Pancreas (tissue), 10 donors: ENCODE data around the gene ZNF296. TPM values are rescaled to one million over a fixed set of nuclear protein-coding genes. Genes with fewer than 3 reads are reported as not detected.

Source experiments
- ATAC-seq, 4 donors: fragments of 200-7000 bp; cut with Tn5 transposase; one replicate each; pipeline versions ENCODE4 v1.8.0 to v1.9.1; 2020; ENCODE audit warnings: mild to moderate bottlenecking in 4 of 4, moderate library complexity in 4 of 4
- DNase-seq, 6 donors: peaks; one replicate each; pipeline ENCODE4 v3.0.0-alpha.2; 2020
- FAIRE-seq: peaks from 2 replicates; lab custom pipeline; 2012; peaks lifted over from hg19 to GRCh38; lab: Jason Lieb, UNC
- H3K27ac ChIP-seq, 4 donors: fragments of 200-600 bp; sonication (generic); 1 replicate in 3 of 4; 2 replicates in 1 of 4; pipeline versions ENCODE4 v1.5.0 to v1.8.0; 2020
- H3K27me3 ChIP-seq, 4 donors: fragments of 200-600 bp; one replicate each; pipeline ENCODE4 v1.8.0; 2021
- H3K36me3 ChIP-seq, 3 donors: fragments of 200-600 bp; sonication (generic) in 1 of 3; one replicate each; pipeline versions ENCODE4 v1.5.0 to v1.8.0; 2020 to 2021
- H3K4me1 ChIP-seq, 3 donors: fragments of 200-600 bp; one replicate each; pipeline ENCODE4 v1.8.0; 2021
- H3K4me3 ChIP-seq, 4 donors: fragments of 200-600 bp; sonication (generic) in 2 of 4; one replicate each; pipeline versions ENCODE4 v1.5.0 to v1.8.0; 2020 to 2021
- H3K9me3 ChIP-seq, 4 donors: fragments of 200-600 bp; one replicate each; pipeline ENCODE4 v1.8.0; 2021
- whole genome bisulfite sequencing, 2 donors: extraction: QIAGEN DNeasy Blood & Tissue Kit; methylation state at CpG; one replicate each; pipeline ENCODE4 v1.1.7; 2013; 5-methylcytosine and 5-hydroxymethylcytosine counted together
- intact Hi-C, 3 donors: fragments of 100-400 bp; cut with DNase I; formaldehyde crosslinking; loops; one replicate each; pipeline versions ENCODE4 v1.11.1 to v1.14.2; 2022
- polyA plus RNA-seq, 2 donors: library from polyadenylated mRNA; stranded (reverse); fragments of 200-250 nt; gene quantifications; one replicate each; pipeline ENCODE4 v1.2.3, GENCODE V29; 2013
- total RNA-seq, 6 donors: library from RNA; stranded (reverse); fragmentation: NEBNext Ultra II Directional in 4 of 6; extraction: Animal tissue kit (Norgen Biotek cat#: 25700) in 4 of 6; gene quantifications; one replicate each; pipeline versions ENCODE4 v1.2.1 to v1.2.4, GENCODE V29; 2021 to 2023
- TF ChIP-seq, protein P1 (sequence below), 4 donors: fragments of 200-600 bp; sonication (generic) in 3 of 4; IDR thresholded peaks; one replicate each; pipeline versions ENCODE4 v1.5.0 to v1.8.0; 2021; ENCODE audit warnings: antibody characterized with exemption in 4 of 4
- donor health status: healthy with polysubstance abuse.
- donor health status: DM: no; HTN: no; CAD: no; lungs with moderate emphysema.
- donor health status: DM: no; HTN: no; CAD: no.
- donor health status: control.
- donor health status: control.
- donor health status: Bipolar disorder and iron deficiency.
- donor health status: DM: yes; HTN: yes; CAD: no.
- donor health status: DM: no; HTN: no; CAD: no.
- donor health status: DM: no; HTN: no; CAD: no.
- donor health status: DM: yes; HTN: yes; CAD: no.

Gene ZNF296
- total and polyA plus RNA-seq, 8 donors = 0.15 to 2.1 (median 0.47) TPM

DNA sequence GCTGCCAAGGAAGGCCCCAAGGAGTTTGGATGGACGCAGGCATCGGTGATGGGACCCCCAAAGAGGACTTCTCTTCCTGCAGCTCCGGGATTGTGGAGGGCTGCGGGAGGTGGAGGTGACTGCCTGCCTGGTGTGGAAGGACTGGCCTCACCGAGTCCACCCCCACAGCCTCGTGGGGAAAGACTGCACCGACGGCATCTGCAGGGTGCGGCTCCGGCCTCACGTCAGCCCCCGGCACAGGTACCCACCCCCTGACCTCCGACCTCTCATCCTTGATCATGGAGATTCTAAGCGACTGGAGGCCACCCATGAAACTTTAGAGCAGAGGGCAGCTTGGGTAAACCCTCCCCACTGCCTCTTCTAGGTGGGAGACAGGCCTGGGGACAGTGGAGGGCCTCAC, 54.3 kb downstream of the ZNF296 start:
- Histone ChIP-seq H3K27ac (no peak overlapping the region), H3K9me3 (no peaks in the 10 kb centered on the region), H3K4me1 (no peaks in the 10 kb centered on the region), H3K36me3 (no peaks in the 10 kb centered on the region), H3K4me3 (no peak overlapping the region), H3K27me3 (no peaks in the 10 kb centered on the region)
- no peak for FAIRE-seq
- intact Hi-C loops = no loop called here
- TF ChIP-seq, protein P1, sequence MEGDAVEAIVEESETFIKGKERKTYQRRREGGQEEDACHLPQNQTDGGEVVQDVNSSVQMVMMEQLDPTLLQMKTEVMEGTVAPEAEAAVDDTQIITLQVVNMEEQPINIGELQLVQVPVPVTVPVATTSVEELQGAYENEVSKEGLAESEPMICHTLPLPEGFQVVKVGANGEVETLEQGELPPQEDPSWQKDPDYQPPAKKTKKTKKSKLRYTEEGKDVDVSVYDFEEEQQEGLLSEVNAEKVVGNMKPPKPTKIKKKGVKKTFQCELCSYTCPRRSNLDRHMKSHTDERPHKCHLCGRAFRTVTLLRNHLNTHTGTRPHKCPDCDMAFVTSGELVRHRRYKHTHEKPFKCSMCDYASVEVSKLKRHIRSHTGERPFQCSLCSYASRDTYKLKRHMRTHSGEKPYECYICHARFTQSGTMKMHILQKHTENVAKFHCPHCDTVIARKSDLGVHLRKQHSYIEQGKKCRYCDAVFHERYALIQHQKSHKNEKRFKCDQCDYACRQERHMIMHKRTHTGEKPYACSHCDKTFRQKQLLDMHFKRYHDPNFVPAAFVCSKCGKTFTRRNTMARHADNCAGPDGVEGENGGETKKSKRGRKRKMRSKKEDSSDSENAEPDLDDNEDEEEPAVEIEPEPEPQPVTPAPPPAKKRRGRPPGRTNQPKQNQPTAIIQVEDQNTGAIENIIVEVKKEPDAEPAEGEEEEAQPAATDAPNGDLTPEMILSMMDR (IDR thresholded peaks at IDR 0.05) = no peak
- ATAC-seq = no peak
- no peak for DNase-seq
- 86 to 87% methylated on average over 14 of the region's 14 CpGs for WGBS, 2 donors

Other genes starting within 250 kb of the ZNF296 start
- gene NECTIN2, start 230.2 kb downstream of the ZNF296 start, total RNA-seq = 100 to 1,000 TPM in 1 of 6 donors, 10 to 100 TPM in 5; 26.7 to 101 (median 40.2) TPM
- gene NECTIN2, start 230.2 kb downstream of the ZNF296 start, polyA plus RNA-seq = 100 to 1,000 TPM in 1 of 2 donors, 10 to 100 TPM in 1; 93.6 to 101 TPM
- gene TOMM40, start 185.2 kb downstream of the ZNF296 start, total RNA-seq = 10 to 100 TPM; 12.8 to 28.8 (median 17.4) TPM
- gene TOMM40, start 185.2 kb downstream of the ZNF296 start, polyA plus RNA-seq = 10 to 100 TPM; 17.4 to 18.3 TPM
- 100 to 1,000 TPM in 1 of 6 donors, 10 to 100 TPM in 3, 1 to 10 TPM in 2; 3.1 to 379 (median 16.5) TPM for gene APOE, start 170.7 kb downstream of the ZNF296 start, total RNA-seq
- gene APOE, start 170.7 kb downstream of the ZNF296 start, polyA plus RNA-seq = 10 to 100 TPM; 14.8 to 45.1 TPM
- 100 to 1,000 TPM in 1 of 6 donors, 10 to 100 TPM in 1, 1 to 10 TPM in 4; 1.1 to 213 (median 5.7) TPM for gene APOC1, start 161.9 kb downstream of the ZNF296 start, total RNA-seq
- 1 to 10 TPM; 5.0 to 7.6 TPM for gene APOC1, start 161.9 kb downstream of the ZNF296 start, polyA plus RNA-seq
- under 1 TPM in 1 of 6 donors, not detected in 5; 0.47 TPM for gene APOC4, start 134.2 kb downstream of the ZNF296 start, total RNA-seq
- gene APOC4, start 134.2 kb downstream of the ZNF296 start, polyA plus RNA-seq = not detected
- gene APOC2, start 130.4 kb downstream of the ZNF296 start, total RNA-seq = 10 to 100 TPM in 1 of 6 donors, 1 to 10 TPM in 1, under 1 TPM in 2, not detected in 2; 0.49 to 22.1 (median 3.8) TPM
- 1 to 10 TPM in 1 of 2 donors, under 1 TPM in 1; 0.54 to 2.2 TPM for gene APOC2, start 130.4 kb downstream of the ZNF296 start, polyA plus RNA-seq
- 10 to 100 TPM; 56.4 to 73.6 (median 63.8) TPM for gene CLPTM1, start 121.1 kb downstream of the ZNF296 start, total RNA-seq
- 10 to 100 TPM; 74.5 to 81.9 TPM for gene CLPTM1, start 121.1 kb downstream of the ZNF296 start, polyA plus RNA-seq
- 10 to 100 TPM in 4 of 6 donors, 1 to 10 TPM in 2; 8.3 to 21.7 (median 13.4) TPM for gene RELB, start 75.0 kb downstream of the ZNF296 start, total RNA-seq
- gene RELB, start 75.0 kb downstream of the ZNF296 start, polyA plus RNA-seq = 10 to 100 TPM; 25.1 to 33.5 TPM
- 10 to 100 TPM; 34.8 to 55.0 (median 47.7) TPM for gene CLASRP, start 37.4 kb downstream of the ZNF296 start, total RNA-seq
- 100 to 1,000 TPM; 213 to 244 TPM for gene CLASRP, start 37.4 kb downstream of the ZNF296 start, polyA plus RNA-seq
- gene GEMIN7, start 2.8 kb upstream of the ZNF296 start, total RNA-seq = 10 to 100 TPM in 1 of 6 donors, 1 to 10 TPM in 5; 3.8 to 11.4 (median 7.7) TPM
- 10 to 100 TPM; 16.6 to 26.2 TPM for gene GEMIN7, start 2.8 kb upstream of the ZNF296 start, polyA plus RNA-seq
- 10 to 100 TPM; 13.0 to 18.7 (median 15.1) TPM for gene PPP1R37, start 16.7 kb upstream of the ZNF296 start, total RNA-seq
- gene PPP1R37, start 16.7 kb upstream of the ZNF296 start, polyA plus RNA-seq = 10 to 100 TPM; 31.7 to 57.4 TPM
- gene NKPD1, start 84.5 kb upstream of the ZNF296 start, total RNA-seq = under 1 TPM in 2 of 6 donors, not detected in 4; 0.03 to 0.09 TPM
- under 1 TPM; 0.19 to 0.33 TPM for gene NKPD1, start 84.5 kb upstream of the ZNF296 start, polyA plus RNA-seq
- 10 to 100 TPM in 5 of 6 donors, 1 to 10 TPM in 1; 9.7 to 18.9 (median 12.8) TPM for gene TRAPPC6A, start 101.8 kb upstream of the ZNF296 start, total RNA-seq
- 10 to 100 TPM; 19.3 to 37.9 TPM for gene TRAPPC6A, start 101.8 kb upstream of the ZNF296 start, polyA plus RNA-seq
- 10 to 100 TPM in 1 of 6 donors, 1 to 10 TPM in 5; 4.3 to 12.3 (median 6.3) TPM for gene BLOC1S3, start 102.3 kb upstream of the ZNF296 start, total RNA-seq
- 1 to 10 TPM; 2.1 to 3.6 TPM for gene BLOC1S3, start 102.3 kb upstream of the ZNF296 start, polyA plus RNA-seq
- 1 to 10 TPM in 4 of 6 donors, under 1 TPM in 2; 0.59 to 2.6 (median 1.3) TPM for gene EXOC3L2, start 168.9 kb upstream of the ZNF296 start, total RNA-seq
- gene EXOC3L2, start 168.9 kb upstream of the ZNF296 start, polyA plus RNA-seq = 1 to 10 TPM; 3.1 to 4.5 TPM
- 10 to 100 TPM; 13.9 to 22.8 (median 20.0) TPM for gene MARK4, start 174.8 kb upstream of the ZNF296 start, total RNA-seq
- gene MARK4, start 174.8 kb upstream of the ZNF296 start, polyA plus RNA-seq = 10 to 100 TPM; 12.8 to 21.0 TPM
- 1 to 10 TPM in 1 of 6 donors, not detected in 5; 1.2 TPM for gene CKM, start 246.4 kb upstream of the ZNF296 start, total RNA-seq
- gene CKM, start 246.4 kb upstream of the ZNF296 start, polyA plus RNA-seq = 1 to 10 TPM in 1 of 2 donors, under 1 TPM in 1; 0.23 to 4.9 TPM